Neural progenitor cell (in vitro differentiated cells): ENCODE results near the gene TSHZ2. TPM values are rescaled to one million over a fixed set of nuclear protein-coding genes. Genes with fewer than 3 reads are reported as not detected.

Experiments used
- DNase-seq: peaks from one replicate; pipeline ENCODE4 v3.0.0-alpha.2; 2016; ENCODE audit warnings: low spot score
- H2AFZ ChIP-seq: fragments of 200-600 bp; sonication (generic); replicated peaks from 2 replicates; pipeline ENCODE4 v1.6.1; 2016; ENCODE audit warnings: antibody characterized with exemption
- H3F3A ChIP-seq: fragments of 200-600 bp; sonication (generic); 2 replicates; pipeline ENCODE4 v1.6.1; 2016; ENCODE audit warnings: antibody characterized with exemption, low read depth
- H3K27ac ChIP-seq: fragments of 200-600 bp; sonication (generic); 2 replicates; pipeline ENCODE4 v1.5.1; 2016; ENCODE audit warnings: mild to moderate bottlenecking
- H3K27me3 ChIP-seq: fragments of 200-600 bp; sonication (generic); 2 replicates; pipeline ENCODE4 v1.6.1; 2016; ENCODE audit warnings: mild to moderate bottlenecking, moderate library complexity
- H3K36me3 ChIP-seq: fragments of 200-600 bp; sonication (generic); 2 replicates; pipeline ENCODE4 v1.5.1; 2016
- H3K4me1 ChIP-seq: fragments of 200-600 bp; sonication (generic); 2 replicates; pipeline ENCODE4 v1.6.1; 2016; ENCODE audit warnings: mixed run types
- H3K4me2 ChIP-seq: fragments of 200-600 bp; sonication (generic); 2 replicates; pipeline ENCODE4 v1.6.1; 2016
- H3K4me3 ChIP-seq: fragments of 200-600 bp; sonication (generic); 2 replicates; pipeline ENCODE4 v1.5.1; 2016
- H3K79me2 ChIP-seq: fragments of 200-600 bp; sonication (generic); 2 replicates; pipeline ENCODE4 v1.6.1; 2016; ENCODE audit warnings: low read depth
- H3K9ac ChIP-seq: fragments of 200-600 bp; sonication (generic); 2 replicates; pipeline ENCODE4 v1.6.1; 2016
- H3K9me3 ChIP-seq: fragments of 200-600 bp; sonication (generic); 2 replicates; pipeline ENCODE4 v1.5.1; 2016; ENCODE audit warnings: low read depth
- H4K20me1 ChIP-seq: fragments of 200-600 bp; sonication (generic); 2 replicates; pipeline ENCODE4 v1.6.1; 2016; ENCODE audit warnings: low read depth
- H3K27ac Mint-ChIP-seq: 3 replicates; pipeline ENCODE4 v1.8.0; 2021; ENCODE audit warnings: mixed read lengths
- H3K27me3 Mint-ChIP-seq: 2 replicates; pipeline ENCODE4 v1.8.0; 2022; ENCODE audit warnings: low read depth, mild to moderate bottlenecking, inconsistent platforms, moderate library complexity, mixed read lengths; ENCODE audit not compliant: insufficient read depth
- H3K36me3 Mint-ChIP-seq: 3 replicates; pipeline ENCODE4 v1.8.0; 2021; ENCODE audit warnings: mixed read lengths
- H3K4me1 Mint-ChIP-seq: 3 replicates; pipeline ENCODE4 v1.8.0; 2021; ENCODE audit warnings: mixed read lengths
- H3K4me3 Mint-ChIP-seq: 3 replicates; pipeline ENCODE4 v1.8.0; 2021; ENCODE audit warnings: mild to moderate bottlenecking, moderate library complexity, mixed read lengths
- H3K9me3 Mint-ChIP-seq: 3 replicates; pipeline ENCODE4 v1.8.0; 2020; ENCODE audit warnings: mixed read lengths
- CTCF ChIP-seq: fragments of 200-600 bp; sonication (generic); IDR thresholded peaks from 2 replicates; pipeline ENCODE4 v1.5.1; 2017; ENCODE audit warnings: antibody characterized with exemption, mild to moderate bottlenecking
- EZH2 ChIP-seq: fragments of 200-600 bp; sonication (generic); IDR thresholded peaks from 2 replicates; pipeline ENCODE4 v1.6.1; 2017; ENCODE audit warnings: antibody characterized with exemption, mild to moderate bottlenecking, moderate library complexity
- EZH2phosphoT487 ChIP-seq: fragments of 200-600 bp; sonication (generic); IDR thresholded peaks from 2 replicates; pipeline ENCODE4 v1.6.1; 2017; ENCODE audit warnings: antibody characterized with exemption
- total RNA-seq: library from RNA; depleted of rRNA; stranded (reverse); fragments of >200 nt; gene quantifications from 2 replicates; pipeline ENCODE4 v1.2.3, GENCODE V29; 2015; ENCODE audit warnings: low replicate concordance

Gene TSHZ2
- total RNA-seq, 1 donor from 2014 or later, result 1.8 TPM

- Histone ChIP-seq H3K4me3 (no peak overlapping the region), H3K4me2 (no peak overlapping the region), H3K27ac (no peak overlapping the region), H3K4me1 (peaks cover 24% of the 10 kb centered on the region), H2AFZ (no peak overlapping the region), H3K36me3 (no peaks in the 10 kb centered on the region), H3K9ac (no peak overlapping the region), H3K79me2 (no peaks in the 10 kb centered on the region), H3K27me3 (no peaks in the 10 kb centered on the region), H3K9me3 (no peaks in the 10 kb centered on the region), H4K20me1 (no peaks in the 10 kb centered on the region), H3F3A (peaks cover 14% of the 10 kb centered on the region)
- Mint-ChIP-seq H3K27me3 (peaks cover 10% of the 10 kb centered on the region), H3K27ac (no peak overlapping the region), H3K36me3 (peaks cover 9% of the 10 kb centered on the region), H3K4me1 (peaks cover 18% of the 10 kb centered on the region), H3K9me3 (peaks cover 9% of the 10 kb centered on the region), H3K4me3 (no peak overlapping the region)
- TF ChIP-seq EZH2, result no peak
- no peak for TF ChIP-seq EZH2phosphoT487
- no peak for TF ChIP-seq CTCF
- no peak for DNase-seq
These were observed 283.0 kb downstream of the TSHZ2 start for GRCh38 chr20:53255102-53255710.

DNA sequence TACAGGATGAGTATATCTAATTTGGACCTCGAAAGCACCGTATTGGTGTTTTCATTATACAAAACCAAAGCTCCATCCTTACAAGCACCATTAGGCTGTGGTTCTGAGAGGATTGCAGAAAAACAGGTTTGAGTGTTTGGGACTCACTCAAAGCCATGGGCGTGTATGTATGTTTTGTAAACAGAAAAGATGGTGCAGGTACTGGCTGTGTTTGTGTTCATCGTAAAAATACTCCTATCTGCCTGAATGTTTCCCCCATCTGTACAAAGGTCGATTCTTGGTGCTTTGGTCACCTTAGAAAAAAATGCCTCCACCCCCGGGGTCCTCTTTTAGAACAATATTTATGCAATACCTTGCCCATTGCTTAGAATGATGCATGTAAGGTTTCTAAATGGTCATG is 286.6 kb downstream of the TSHZ2 start:
- Histone ChIP-seq H3K4me1 (no peaks in the 10 kb centered on the region), H3K27me3 (no peaks in the 10 kb centered on the region), H3F3A (no peaks in the 10 kb centered on the region), H4K20me1 (no peaks in the 10 kb centered on the region), H3K9me3 (no peaks in the 10 kb centered on the region), H3K27ac (no peak overlapping the region), H3K4me2 (no peak overlapping the region), H3K36me3 (no peaks in the 10 kb centered on the region), H2AFZ (no peak overlapping the region), H3K79me2 (no peaks in the 10 kb centered on the region), H3K4me3 (no peak overlapping the region), H3K9ac (no peak overlapping the region)
- H3K36me3 Mint-ChIP-seq, result peaks cover 6% of the 10 kb centered on the region
- H3K4me3 Mint-ChIP-seq, result no peak overlapping the region
- TF ChIP-seq EZH2 (no peak), EZH2phosphoT487 (no peak), CTCF (no peak)
- peaks cover 14% of the 10 kb centered on the region for H3K4me1 Mint-ChIP-seq
- H3K9me3 Mint-ChIP-seq, result peaks cover 6% of the 10 kb centered on the region
- no peak for DNase-seq
- no peak overlapping the region for H3K27ac Mint-ChIP-seq
- H3K27me3 Mint-ChIP-seq, result peaks cover 2% of the 10 kb centered on the region

DNA sequence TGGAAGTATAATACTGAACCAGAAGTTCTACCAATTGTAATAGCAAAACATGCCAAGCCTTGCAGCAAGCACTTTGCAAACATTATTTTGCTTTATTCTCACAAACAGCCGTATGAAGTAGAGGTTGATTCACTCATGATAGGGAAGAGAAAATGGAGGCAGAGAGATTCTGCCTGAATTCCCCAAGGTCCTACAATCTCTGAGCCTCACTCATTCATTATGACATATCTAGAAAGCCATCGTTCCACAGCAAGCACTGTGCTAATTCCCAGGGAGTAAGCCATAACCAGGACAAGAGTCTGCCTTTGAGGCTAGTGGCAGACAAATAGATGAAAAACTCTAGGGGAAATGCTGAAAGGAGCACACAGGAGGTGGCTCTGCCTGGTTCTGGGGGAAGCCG is 288.0 kb downstream of the TSHZ2 start:
- Mint-ChIP-seq H3K4me1 (peaks cover 20% of the 10 kb centered on the region), H3K4me3 (no peak overlapping the region), H3K9me3 (no peaks in the 10 kb centered on the region), H3K27me3 (peaks cover 4% of the 10 kb centered on the region), H3K36me3 (no peaks in the 10 kb centered on the region), H3K27ac (no peak overlapping the region)
- Histone ChIP-seq H3K4me3 (no peak overlapping the region), H3K27ac (no peak overlapping the region), H3K4me1 (no peaks in the 10 kb centered on the region), H3K79me2 (no peaks in the 10 kb centered on the region), H3K27me3 (no peaks in the 10 kb centered on the region), H4K20me1 (no peaks in the 10 kb centered on the region), H3K36me3 (no peaks in the 10 kb centered on the region), H2AFZ (no peak overlapping the region), H3K9me3 (no peaks in the 10 kb centered on the region), H3K4me2 (no peak overlapping the region), H3K9ac (no peak overlapping the region), H3F3A (no peaks in the 10 kb centered on the region)
- no peak for DNase-seq
- no peak for TF ChIP-seq CTCF
- TF ChIP-seq EZH2, result no peak
- TF ChIP-seq EZH2phosphoT487, result no peak
